CD14-positive monocyte (primary cell): ENCODE measurements around the gene RBMS3. TPM values are rescaled to one million over a fixed set of nuclear protein-coding genes. Genes with fewer than 3 reads are reported as not detected.

Experiments used
- DNase-seq, 3 donors: peaks; one replicate each; pipeline ENCODE4 v3.0.0-alpha.2; 2011 to 2022
- H2AFZ ChIP-seq: 2 replicates; pipeline ENCODE4 v1.6.0; 2012; ENCODE audit warnings: mild to moderate bottlenecking, low read depth, low read length, inconsistent platforms; ENCODE audit not compliant: insufficient read depth, poor library complexity, severe bottlenecking
- H3K27ac ChIP-seq, 2 donors: 1 replicate in 1 of 2; 2 replicates in 1 of 2; pipeline ENCODE4 v1.5.1; 2012 to 2013; ENCODE audit warnings: low read length in 2 of 2, control low read depth in 1 of 2, inconsistent platforms in 1 of 2, low read depth in 1 of 2, mild to moderate bottlenecking in 1 of 2
- H3K27me3 ChIP-seq, 2 donors: one replicate each; pipeline versions ENCODE4 v1.6.0 to v1.6.1; 2011 to 2013; ENCODE audit warnings: low read length in 2 of 2; ENCODE audit not compliant: control insufficient read depth in 2 of 2, insufficient read depth in 2 of 2
- H3K36me3 ChIP-seq, 2 donors: replicated peaks in 1 of 2; 1 replicate in 1 of 2; 2 replicates in 1 of 2; pipeline versions ENCODE4 v1.5.1 to v1.6.1; 2012 to 2013; ENCODE audit warnings: low read length in 2 of 2, control low read depth in 1 of 2, inconsistent platforms in 1 of 2, mild to moderate bottlenecking in 1 of 2; ENCODE audit not compliant: insufficient read depth in 2 of 2, control insufficient read depth in 1 of 2
- H3K4me1 ChIP-seq, 2 donors: 1 replicate in 1 of 2; 2 replicates in 1 of 2; pipeline versions ENCODE4 v1.5.1 to v1.6.1; 2012 to 2013; ENCODE audit warnings: low read length in 2 of 2, control low read depth in 1 of 2, inconsistent platforms in 1 of 2, mild to moderate bottlenecking in 1 of 2, moderate library complexity in 1 of 2; ENCODE audit not compliant: insufficient read depth in 2 of 2, control insufficient read depth in 1 of 2
- H3K4me2 ChIP-seq: replicated peaks from 2 replicates; pipeline ENCODE3; 2012; ENCODE audit warnings: low read length, moderate library complexity, mild to moderate bottlenecking; ENCODE audit not compliant: poor library complexity, severe bottlenecking; ENCODE audit errors: extremely low read depth
- H3K4me3 ChIP-seq, 3 experiments: fragments of 200-600 bp in 1 of 3; sonication (generic) in 1 of 3; replicated peaks in 1 of 3; 1 replicate in 2 of 3; 2 replicates in 1 of 3; pipeline ENCODE4 v1.5.1; 2011 to 2013; ENCODE audit warnings: low read length in 3 of 3, mild to moderate bottlenecking in 3 of 3, control low read depth in 2 of 3, low read depth in 2 of 3, inconsistent platforms in 1 of 3, moderate library complexity in 1 of 3
- H3K79me2 ChIP-seq: 2 replicates; pipeline ENCODE4 v1.6.0; 2012; ENCODE audit warnings: mild to moderate bottlenecking, control low read depth, inconsistent platforms, low read length, moderate library complexity; ENCODE audit not compliant: insufficient read depth
- H3K9ac ChIP-seq: 2 replicates; pipeline ENCODE4 v1.6.0; 2017; ENCODE audit warnings: low read length, mild to moderate bottlenecking; ENCODE audit not compliant: insufficient read depth, poor library complexity, severe bottlenecking
- H3K9me3 ChIP-seq, 2 donors: replicated peaks in 1 of 2; 1 replicate in 1 of 2; 2 replicates in 1 of 2; pipeline versions ENCODE4 v1.5.1 to v1.6.1; 2012 to 2013; ENCODE audit warnings: low read length in 2 of 2, control low read depth in 1 of 2; ENCODE audit not compliant: control insufficient read depth in 1 of 2, insufficient read depth in 1 of 2
- H4K20me1 ChIP-seq: 2 replicates; pipeline ENCODE4 v1.6.0; 2012; ENCODE audit warnings: mild to moderate bottlenecking, low read length, control low read depth, moderate library complexity; ENCODE audit not compliant: insufficient read depth
- H3K27ac Mint-ChIP-seq, 7 donors: one replicate each; pipeline ENCODE4 v1.8.0; 2020; ENCODE audit warnings: mild to moderate bottlenecking in 7 of 7, mixed read lengths in 7 of 7, moderate library complexity in 6 of 7, inconsistent platforms in 2 of 7
- H3K27me3 Mint-ChIP-seq, 3 donors: one replicate each; pipeline ENCODE4 v1.8.0; 2021 to 2022; ENCODE audit warnings: low read depth in 3 of 3, mild to moderate bottlenecking in 3 of 3, mixed read lengths in 3 of 3, moderate library complexity in 3 of 3, inconsistent platforms in 1 of 3
- H3K36me3 Mint-ChIP-seq, 2 donors: one replicate each; pipeline ENCODE4 v1.8.0; 2020; ENCODE audit warnings: mixed read lengths in 2 of 2, inconsistent platforms in 1 of 2, mild to moderate bottlenecking in 1 of 2
- H3K4me1 Mint-ChIP-seq: one replicate; pipeline ENCODE4 v1.8.0; 2020; ENCODE audit warnings: mild to moderate bottlenecking, mixed read lengths
- H3K4me3 Mint-ChIP-seq, 2 donors: one replicate each; pipeline ENCODE4 v1.8.0; 2020; ENCODE audit warnings: mild to moderate bottlenecking in 2 of 2, mixed read lengths in 2 of 2, moderate library complexity in 1 of 2
- H3K9me3 Mint-ChIP-seq, 7 donors: one replicate each; pipeline ENCODE4 v1.8.0; 2020 to 2022; ENCODE audit warnings: mixed read lengths in 7 of 7, mild to moderate bottlenecking in 6 of 7, moderate library complexity in 6 of 7, inconsistent platforms in 2 of 7
- CTCF ChIP-seq: fragments of 200-600 bp; IDR thresholded peaks from one replicate; pipeline ENCODE4 v1.8.0; 2022; ENCODE audit warnings: antibody characterized with exemption, mild to moderate bottlenecking
- WGBS: methylation state at CpG from one replicate; pipeline ENCODE4 v1.1.5; 2013; ENCODE audit warnings: missing lambda C conversion rate; ENCODE audit not compliant: insufficient coverage; 5-methylcytosine and 5-hydroxymethylcytosine counted together
- intact Hi-C, 2 donors: fragments of 100-400 bp; cut with micrococcal nuclease; formaldehyde crosslinking; loops; one replicate each; pipeline versions ENCODE4 v1.15.0 to v1.15.1; 2023
- polyA plus RNA-seq, 3 donors: library from polyadenylated mRNA; depleted of rRNA in 1 of 3; unstranded in 2 of 3; stranded (reverse) in 1 of 3; fragments of 300-500 nt in 2 of 3; fragments of >200 nt in 1 of 3; fragmentation: Illumina TruSeq in 2 of 3; gene quantifications; 1 replicate in 2 of 3; 2 replicates in 1 of 3; pipeline ENCODE4 v1.2.3, GENCODE V29; 2012 to 2021

Gene RBMS3
- polyA plus RNA-seq, 3 donors: not detected

GRCh38 chr3:29565236-29565635 lies 284.4 kb downstream of the RBMS3 start:
- H3K9me3 Mint-ChIP-seq: peaks cover 0 to 7% (median 2%) of the 10 kb centered on the region in 7 donors
- no peaks in the 10 kb centered on the region for H4K20me1 ChIP-seq
- H3K4me3 ChIP-seq: no peak overlapping the region
- H3K27me3 ChIP-seq: no peaks in the 10 kb centered on the region
- no peaks in the 10 kb centered on the region for H3K36me3 ChIP-seq
- no peak overlapping the region for H3K27ac Mint-ChIP-seq
- no peaks in the 10 kb centered on the region for H3K4me1 ChIP-seq
- peaks cover 0 to 3% (median 1%) of the 10 kb centered on the region in 3 donors for H3K27me3 Mint-ChIP-seq
- TF ChIP-seq CTCF: no peak
- H2AFZ ChIP-seq: no peak overlapping the region
- no peaks in the 10 kb centered on the region for H3K9me3 ChIP-seq
- no peak for DNase-seq
- H3K4me3 Mint-ChIP-seq: no peak overlapping the region
- no peaks in the 10 kb centered on the region for H3K36me3 Mint-ChIP-seq
- no peak overlapping the region for H3K4me2 ChIP-seq
- H3K79me2 ChIP-seq: no peaks in the 10 kb centered on the region
- no peak overlapping the region for H3K27ac ChIP-seq
- no peaks in the 10 kb centered on the region for H3K4me1 Mint-ChIP-seq
- no peak overlapping the region for H3K9ac ChIP-seq
- intact Hi-C loops: no loop called here

GRCh38 chr3:29567501-29567900 lies 286.6 kb downstream of the RBMS3 start:
- no peak overlapping the region for H3K4me3 ChIP-seq
- H3K9ac ChIP-seq: no peak overlapping the region
- no peaks in the 10 kb centered on the region for H4K20me1 ChIP-seq
- no peaks in the 10 kb centered on the region for H3K36me3 ChIP-seq
- intact Hi-C loops: no loop called here
- H3K27ac ChIP-seq: no peak overlapping the region
- Mint-ChIP-seq H3K36me3 (no peaks in the 10 kb centered on the region), H3K27ac (no peak overlapping the region), H3K4me1 (no peaks in the 10 kb centered on the region), H3K27me3 (peaks cover 0 to 2% (median 1%) of the 10 kb centered on the region in 3 donors), H3K4me3 (no peak overlapping the region), H3K9me3 (peaks cover 0 to 7% (median 0%) of the 10 kb centered on the region in 7 donors)
- H3K9me3 ChIP-seq: no peaks in the 10 kb centered on the region
- H3K4me1 ChIP-seq: no peaks in the 10 kb centered on the region
- H3K79me2 ChIP-seq: no peaks in the 10 kb centered on the region
- H2AFZ ChIP-seq: no peak overlapping the region
- no peaks in the 10 kb centered on the region for H3K27me3 ChIP-seq
- H3K4me2 ChIP-seq: no peak overlapping the region
- DNase-seq: no peak
- TF ChIP-seq CTCF: no peak
- 45% methylated on average over 2 of the region's 4 CpGs for WGBS
